Stimulated activated CD8-positive, alpha-beta memory T cell treated with anti-CD3 and anti-CD28 coated beads, Interleukin-12 subunit alpha, Interleukin-12 subunit beta, amount 100 ng/mL, for 4 hours (primary cell): ENCODE data around the gene CPZ.

ENCODE experiments used
- DNase-seq: peaks from one replicate; pipeline ENCODE4 v3.0.0-alpha.2; 2020; ENCODE audit warnings: low read depth

The CPZ gene

GRCh38 chr4:8639777-8640720, 47.5 kb downstream of the CPZ start:
- DNase-seq, result no peak

GRCh38 chr4:8640816-8641215, 48.3 kb downstream of the CPZ start:
- no peak for DNase-seq

GRCh38 chr4:8641256-8641655, 48.7 kb downstream of the CPZ start:
- no peak for DNase-seq

GRCh38 chr4:8641931-8642650, 49.5 kb downstream of the CPZ start:
- DNase-seq, result no peak

- no peak for DNase-seq
Observed at GRCh38 chr4:8642651-8643321, 50.2 kb downstream of the CPZ start.

GRCh38 chr4:8643441-8643840, 50.9 kb downstream of the CPZ start:
- DNase-seq, result no peak

GRCh38 chr4:8643986-8644385, 51.4 kb downstream of the CPZ start:
- no peak for DNase-seq

- no peak for DNase-seq
Observed at GRCh38 chr4:8644461-8644891, 51.9 kb downstream of the CPZ start.

- DNase-seq, result no peak
Observed at GRCh38 chr4:8644966-8645752, 52.6 kb downstream of the CPZ start.

- DNase-seq, result no peak
Observed at GRCh38 chr4:8645753-8646124, 53.2 kb downstream of the CPZ start.

- no peak for DNase-seq
Observed at GRCh38 chr4:8646296-8647093, 53.9 kb downstream of the CPZ start.

- no peak for DNase-seq
Observed at GRCh38 chr4:8647094-8647570, 54.6 kb downstream of the CPZ start.

GRCh38 chr4:8647626-8648025, 55.1 kb downstream of the CPZ start:
- DNase-seq, result no peak

- no peak for DNase-seq
Observed at GRCh38 chr4:8648296-8648695, 55.7 kb downstream of the CPZ start.

GRCh38 chr4:8648816-8649630, 56.5 kb downstream of the CPZ start:
- DNase-seq, result no peak

GRCh38 chr4:8649631-8650361, 57.2 kb downstream of the CPZ start:
- DNase-seq, result no peak

GRCh38 chr4:8651661-8652180, 59.2 kb downstream of the CPZ start:
- DNase-seq, result no peak

- no peak for DNase-seq
Observed at GRCh38 chr4:8652181-8653078, 59.9 kb downstream of the CPZ start.
